K562 (cell line): ENCODE measurements around the gene PRND. TPM values are rescaled to one million over a fixed set of nuclear protein-coding genes. Genes with fewer than 3 reads are reported as not detected.

Experiments used
- ATAC-seq: fragments of 200-7000 bp; cut with Tn5 transposase; 3 replicates; pipeline ENCODE4 v1.9.1; 2020; ENCODE audit warnings: moderate library complexity
- Bru-seq: library from RNA; stranded (reverse); fragments of 400-500 nt; gene quantifications from one replicate; lab custom pipeline; 2021; lab: Mats Ljungman, UMichigan
- BruChase-seq, 2 experiments: library from RNA; stranded (reverse); fragments of 400-500 nt; gene quantifications; one replicate each; lab custom pipeline; 2021; lab: Mats Ljungman, UMichigan
- BruUV-seq: library from RNA; stranded (reverse); fragments of 400-500 nt; replicated peaks from 2 replicates; lab custom pipeline; 2021; lab: Mats Ljungman, UMichigan
- CTCF ChIA-PET: fragments of 300-600 bp; formaldehyde crosslinking; extraction: SDS; loops from one replicate; lab custom pipeline; 2021; ENCODE audit warnings: low intra/inter-chr PET ratio; lab: Yijun Ruan, JAX
- POLR2A ChIA-PET: fragments of 300-600, 350-650 bp; sonication (Branson Sonifier 250); formaldehyde crosslinking; extraction: SDS; loops from one replicate; lab custom pipeline; 2021; ENCODE audit warnings: antibody characterized with exemption, inconsistent platforms; lab: Yijun Ruan, JAX
- DNase-seq, 4 experiments: peaks; one replicate each; pipeline versions ENCODE4 v3.0.0 to v3.0.0-alpha.2; 2011 to 2018; ENCODE audit warnings: low spot score in 3 of 4, mixed read lengths in 3 of 4; ENCODE audit errors: extremely low read depth in 1 of 4
- FAIRE-seq: peaks from 2 replicates; lab custom pipeline; 2011; peaks lifted over from hg19 to GRCh38; lab: Jason Lieb, UNC
- H2AFZ ChIP-seq: 2 replicates; pipeline ENCODE4 v1.6.0; 2011; ENCODE audit warnings: low read depth, low read length, control low read depth, inconsistent platforms
- H3K27ac ChIP-seq: fragments of 200-600 bp; 3 replicates; pipeline ENCODE4 v1.8.0; 2011; ENCODE audit warnings: low read depth, mild to moderate bottlenecking, control low read depth, inconsistent platforms, low read length, moderate library complexity, mixed read lengths; ENCODE audit errors: extremely low read depth
- H3K27me3 ChIP-seq, 2 experiments: fragments of 300-600 bp in 1 of 2; 2 replicates in 1 of 2; 3 replicates in 1 of 2; pipeline versions ENCODE4 v1.6.0 to v1.8.0; 2011; ENCODE audit warnings: inconsistent platforms in 2 of 2, low read length in 2 of 2, mild to moderate bottlenecking in 1 of 2, mixed read lengths in 1 of 2, moderate library complexity in 1 of 2; ENCODE audit not compliant: control insufficient read depth in 2 of 2, insufficient read depth in 2 of 2
- H3K36me3 ChIP-seq: fragments of 300-600 bp; 3 replicates; pipeline ENCODE4 v1.8.0; 2011; ENCODE audit warnings: mild to moderate bottlenecking, low read length, inconsistent platforms; ENCODE audit not compliant: control insufficient read depth, insufficient read depth
- H3K4me1 ChIP-seq, 2 experiments: fragments of 200-600 bp in 1 of 2; replicated peaks in 1 of 2; 2 replicates in 1 of 2; 3 replicates in 1 of 2; pipeline versions ENCODE4 v1.5.1 to v1.8.0; 2011; ENCODE audit warnings: inconsistent platforms in 2 of 2, low read length in 2 of 2, mild to moderate bottlenecking in 1 of 2, mixed read lengths in 1 of 2, moderate library complexity in 1 of 2; ENCODE audit not compliant: control insufficient read depth in 2 of 2, insufficient read depth in 2 of 2
- H3K4me2 ChIP-seq: 2 replicates; pipeline ENCODE4 v1.6.1; 2011; ENCODE audit warnings: low read length, control low read depth, inconsistent platforms, mixed read lengths; ENCODE audit not compliant: insufficient read depth
- H3K4me3 ChIP-seq: fragments of 200-600 bp; sonication (generic), shearing (Covaris generic); 2 replicates; pipeline ENCODE4 v1.5.1; 2016; ENCODE audit warnings: control low read depth, inconsistent platforms
- H3K79me2 ChIP-seq: fragments of 200-600 bp; 3 replicates; pipeline ENCODE4 v1.8.0; 2011; ENCODE audit warnings: low read length, inconsistent platforms; ENCODE audit not compliant: control insufficient read depth, insufficient read depth
- H3K9ac ChIP-seq, 2 experiments: 2 replicates each; pipeline versions ENCODE4 v1.6.0 to v1.6.1; 2011; ENCODE audit warnings: low read depth in 2 of 2, low read length in 2 of 2, control low read depth in 1 of 2, inconsistent platforms in 1 of 2, mild to moderate bottlenecking in 1 of 2, mixed read lengths in 1 of 2; ENCODE audit not compliant: insufficient read depth in 1 of 2
- H3K9me1 ChIP-seq: one replicate; pipeline ENCODE4 v1.6.0; 2011; ENCODE audit warnings: inconsistent platforms, mild to moderate bottlenecking, low read length, moderate library complexity; ENCODE audit not compliant: control insufficient read depth, insufficient read depth
- H3K9me3 ChIP-seq: replicated peaks from 2 replicates; pipeline ENCODE4 v1.5.1; 2011; ENCODE audit warnings: low read depth, low read length, inconsistent platforms; ENCODE audit not compliant: control insufficient read depth, insufficient read depth
- H4K20me1 ChIP-seq: replicated peaks from 2 replicates; pipeline ENCODE4 v1.6.1; 2011; ENCODE audit warnings: low read length, inconsistent platforms, mixed read lengths; ENCODE audit not compliant: control insufficient read depth, insufficient read depth
- CHD1 ChIP-seq: fragments of 200-600 bp; sonication (generic); IDR thresholded peaks from one replicate; pipeline ENCODE4 v1.6.1; 2012; ENCODE audit warnings: mild to moderate bottlenecking, moderate library complexity, low read length, inconsistent platforms
- NONO ChIP-seq, 2 experiments: fragments of 200-400 bp in 1 of 2; fragments of 450-650 bp in 1 of 2; formaldehyde crosslinking in 1 of 2; IDR thresholded peaks; 2 replicates each; pipeline ENCODE4 v1.6.1; 2017; ENCODE audit warnings: low read depth in 2 of 2, mild to moderate bottlenecking in 2 of 2, moderate library complexity in 2 of 2, low read length in 1 of 2
- SAFB ChIP-seq: fragments of 200-400 bp; formaldehyde crosslinking; IDR thresholded peaks from 2 replicates; pipeline ENCODE4 v1.6.1; 2017; ENCODE audit warnings: low read depth, low read length, borderline replicate concordance
- ZBTB7A ChIP-seq: IDR thresholded peaks from 2 replicates; pipeline ENCODE4 v1.6.1; 2011; ENCODE audit warnings: low read depth, mild to moderate bottlenecking, low read length, moderate library complexity, borderline replicate concordance; ENCODE audit not compliant: control insufficient read depth
- ZNF644 ChIP-seq: fragments of 200-800 bp; sonication (Bioruptor generic); IDR thresholded peaks from 2 replicates; pipeline ENCODE4 v1.6.1; 2016; ENCODE audit warnings: low read depth, missing genetic modification characterization, missing compliant biosample characterization
- WGBS: fragments of 100-300 bp; shearing (Covaris generic); methylation state at CpG from one replicate; pipeline ENCODE4 v1.1.6; 2016; ENCODE audit warnings: low coverage, mixed read lengths; ENCODE audit not compliant: insufficient coverage; ENCODE audit errors: missing lambda C conversion rate; 5-methylcytosine and 5-hydroxymethylcytosine counted together
- in situ Hi-C: fragments of 300-500 bp; cut with MboI; formaldehyde crosslinking; loops from 4 replicates; pipeline ENCODE4 v1.15.0; 2018; ENCODE audit warnings: inconsistent platforms, mixed read lengths
- intact Hi-C: fragments of 100-400 bp; cut with micrococcal nuclease; formaldehyde crosslinking; loops from 2 replicates; pipeline ENCODE4 v1.14.2; 2022
- long read RNA-seq, 3 experiments: library from polyadenylated mRNA in 2 of 3; library from RNA in 1 of 3; unstranded in 2 of 3; stranded (forward) in 1 of 3; transcript quantifications; one replicate each; pipeline ENCODE4 v2.0.0, GENCODE V29; 2019 to 2022
- polyA minus RNA-seq, 3 experiments: library from RNA; depleted of rRNA, polyadenylated mRNA; stranded (reverse); fragments of >200 nt; gene quantifications; 2 replicates each; pipeline ENCODE4 v1.2.3, GENCODE V29; 2011
- polyA plus RNA-seq, 8 experiments: library from polyadenylated mRNA; depleted of rRNA in 4 of 8; stranded (reverse) in 5 of 8; unstranded in 3 of 8; fragments of >200 nt; fragmentation: Nextera tagmentation in 2 of 8; fragmentation: Illumina TruSeq in 1 of 8; extraction: Ambion mirVana in 2 of 8; extraction: Trizol in 1 of 8; gene quantifications; 2 replicates each; pipeline versions ENCODE4 v1.2.1 to v1.2.3, GENCODE V29; 2011 to 2014; ENCODE audit warnings: inconsistent platforms in 1 of 8, missing spikeins in 1 of 8
- total RNA-seq, 7 experiments: library from RNA; depleted of rRNA in 6 of 7; stranded (reverse); fragments of >200 nt in 6 of 7; fragmentation: Illumina TruSeq in 2 of 7; extraction: Trizol in 2 of 7; gene quantifications; 2 replicates each; pipeline versions ENCODE4 v1.2.1 to v1.2.3, GENCODE V29; 2011 to 2021; ENCODE audit warnings: low replicate concordance in 1 of 7

Gene PRND
- total RNA-seq (2011; cell fraction: chromatin; rRNA removed; ENCODE audit: low replicate concordance): not detected in 2 replicates
- not detected in 2 replicates for total RNA-seq (2011; cell fraction: nucleolus; rRNA removed)
- not detected in 2 replicates for total RNA-seq (2011; cell fraction: nucleoplasm; rRNA removed)
- not detected in 2 replicates for total RNA-seq (2014; rRNA removed)
- not detected in 2 replicates for total RNA-seq (2014; rRNA removed; fragmentation: Illumina TruSeq; extraction: Trizol)
- total RNA-seq (2015; rRNA removed; fragmentation: Illumina TruSeq; extraction: Trizol): not detected in 2 replicates
- not detected in 2 replicates for total RNA-seq (2021)
- polyA plus RNA-seq (2011; rRNA removed): not detected in 2 replicates
- not detected in 2 replicates for polyA plus RNA-seq (2011; cell fraction: cytosol; rRNA removed)
- not detected in 2 replicates for polyA plus RNA-seq (2011; cell fraction: nucleus; rRNA removed)
- polyA plus RNA-seq (2012): not detected in 2 replicates
- polyA plus RNA-seq (2014; fragmentation: Illumina TruSeq; extraction: Trizol): not detected in 2 replicates
- polyA plus RNA-seq (2014; fragmentation: Nextera tagmentation; extraction: Ambion mirVana): not detected
- not detected in 2 replicates for polyA plus RNA-seq (2014; rRNA removed)
- not detected in 2 replicates for polyA minus RNA-seq (2011; rRNA and poly(A)+ RNA removed)
- polyA minus RNA-seq (2011; cell fraction: cytosol; rRNA and poly(A)+ RNA removed): not detected in 2 replicates
- not detected in 2 replicates for polyA minus RNA-seq (2011; cell fraction: nucleus; rRNA and poly(A)+ RNA removed)
- Bru-seq, nascent RNA: not detected
- BruChase-seq, experiment 1, labeled RNA remaining after a 2-hour chase: percentile 25 among the genes with signal in this experiment
- BruChase-seq, experiment 2, labeled RNA remaining after a 6-hour chase: percentile 39 among the genes with signal in this experiment
- long read RNA-seq, experiment 1: 0 reads
- long read RNA-seq, experiment 2: 0 reads
- long read RNA-seq, experiment 3: 0 reads

GRCh38 chr20:4721719-4722118 lies at the start of gene PRND:
TSS of gene PRND (plus strand) at chr20:4721909. CDS start at chr20:4724552, 2,643 bp downstream.
- ChIA-PET CTCF (interaction anchor here (0.6 to 2.4 kb wide), 3 partner anchors 108 to 709 kb away, joined by 4 to 51 read pairs (median 26); no protein-coding TSS in a partner anchor), POLR2A (no interaction called here)
- no peak for TF ChIP-seq SAFB
- no peak for TF ChIP-seq CHD1
- TF ChIP-seq NONO (IDR thresholded peaks at IDR 0.05; ENCODE audit: low read depth in 2 of 2, low read length in 1 of 2): no peak
- no peak for TF ChIP-seq ZNF644 (tag)
- no peak for TF ChIP-seq ZBTB7A
- H3K36me3 ChIP-seq: no peaks in the 10 kb centered on the region
- no peak within 1 kb of the TSS for H3K9ac ChIP-seq
- ATAC-seq (no peak), DNase-seq (no peak), FAIRE-seq (no peak)
- H3K27me3 ChIP-seq: peaks cover 0 to 35% of the 10 kb centered on the region in 2 experiments; a peak in 2 of 5 replicates
- no peaks in the 10 kb centered on the region for H3K79me2 ChIP-seq
- no peaks in the 10 kb centered on the region for H3K9me3 ChIP-seq
- 0% methylated on average over 7 of the region's 8 CpGs for WGBS
- no peak within 1 kb of the TSS for H3K4me3 ChIP-seq
- H3K27ac ChIP-seq: no peak within 1 kb of the TSS
- H3K4me1 ChIP-seq: no peaks in the 10 kb centered on the region
- in situ Hi-C loops: no loop called here
- H3K4me2 ChIP-seq: no peak within 1 kb of the TSS
- no peaks in the 10 kb centered on the region for H4K20me1 ChIP-seq
- H2AFZ ChIP-seq: no peak within 1 kb of the TSS
- intact Hi-C loops: no loop called here
- no peaks in the 10 kb centered on the region for H3K9me1 ChIP-seq
- no TSS peak for BruUV-seq
